SK-N-SH treated with all-trans-retinoic acid at 6 μM for 48 hours (cell line): ENCODE data around the gene KCNMB2.

Experiments used
- BACH2 ChIP-seq: fragments of 250-450 bp; sonication (Bioruptor Pico); IDR thresholded peaks from 2 replicates; pipeline ENCODE4 v1.9.0; 2021; ENCODE audit warnings: mild to moderate bottlenecking, borderline replicate concordance
- CREB5 ChIP-seq: fragments of 250-450 bp; sonication (Bioruptor Pico); IDR thresholded peaks from 2 replicates; pipeline ENCODE4 v1.5.1; 2020; ENCODE audit warnings: low read depth, mild to moderate bottlenecking, moderate library complexity
- CSDC2 ChIP-seq: fragments of 250-450 bp; sonication (Bioruptor Pico); IDR thresholded peaks from 2 replicates; pipeline ENCODE4 v1.5.0; 2020; ENCODE audit warnings: mild to moderate bottlenecking, moderate library complexity
- CSRNP3 ChIP-seq: fragments of 250-450 bp; sonication (Bioruptor Pico); IDR thresholded peaks from 2 replicates; pipeline ENCODE4 v1.5.1; 2021; ENCODE audit warnings: mild to moderate bottlenecking, moderate library complexity
- ESRRG ChIP-seq: fragments of 250-450 bp; sonication (Bioruptor Pico); IDR thresholded peaks from 2 replicates; pipeline ENCODE4 v1.6.1; 2021; ENCODE audit warnings: mild to moderate bottlenecking
- GLIS3 ChIP-seq: fragments of 250-450 bp; sonication (Bioruptor Pico); IDR thresholded peaks from 2 replicates; pipeline ENCODE4 v1.5.0; 2020; ENCODE audit warnings: mild to moderate bottlenecking, moderate library complexity
- ISL1 ChIP-seq: fragments of 250-450 bp; sonication (Bioruptor Pico); IDR thresholded peaks from 2 replicates; pipeline ENCODE4 v2.1.2; 2022; ENCODE audit warnings: mild to moderate bottlenecking, moderate library complexity
- OSR1 ChIP-seq: fragments of 250-450 bp; sonication (Bioruptor Pico); IDR thresholded peaks from 2 replicates; pipeline ENCODE4 v1.8.0; 2022; ENCODE audit warnings: moderate library complexity, mild to moderate bottlenecking, inconsistent platforms
- RARB ChIP-seq: fragments of 250-450 bp; sonication (Bioruptor Pico); IDR thresholded peaks from 2 replicates; pipeline ENCODE4 v1.8.0; 2021; ENCODE audit warnings: mild to moderate bottlenecking, moderate library complexity
- TOX ChIP-seq: fragments of 250-450 bp; sonication (Bioruptor Pico); IDR thresholded peaks from 2 replicates; pipeline ENCODE4 v1.8.0; 2021; ENCODE audit warnings: mild to moderate bottlenecking, moderate library complexity, borderline replicate concordance
- ZFP3 ChIP-seq: fragments of 250-450 bp; sonication (Bioruptor Pico); IDR thresholded peaks from 2 replicates; pipeline ENCODE4 v1.5.0; 2020; ENCODE audit warnings: mild to moderate bottlenecking, moderate library complexity
- ZFP30 ChIP-seq: fragments of 450-650 bp; formaldehyde crosslinking; IDR thresholded peaks from 2 replicates; pipeline ENCODE4 v1.5.0; 2022; ENCODE audit warnings: mild to moderate bottlenecking, moderate library complexity
- ZNF8 ChIP-seq: fragments of 450-650 bp; formaldehyde crosslinking; IDR thresholded peaks from 2 replicates; pipeline ENCODE4 v1.5.0; 2020; ENCODE audit warnings: mild to moderate bottlenecking, moderate library complexity

- TF ChIP-seq ESRRG (no peak), ZFP30 (CRISPR knock-in tag) (no peak), RARB (CRISPR knock-in tag) (no peak), ISL1 (no peak), CREB5 (CRISPR knock-in tag) (no peak), TOX (CRISPR knock-in tag) (no peak), CSDC2 (CRISPR knock-in tag) (no peak), ZNF8 (CRISPR knock-in tag) (no peak), BACH2 (CRISPR knock-in tag) (no peak), OSR1 (CRISPR knock-in tag) (no peak), ZFP3 (CRISPR knock-in tag) (no peak), GLIS3 (CRISPR knock-in tag) (no peak), CSRNP3 (CRISPR knock-in tag) (no peak)
Measured at GRCh38 chr3:178522200-178523052, 13.8 kb upstream of the KCNMB2 start.
